Glutamatergic neuron (in vitro differentiated cells): Measurements from ENCODE around the gene TGFBR3. TPM values are rescaled to one million over a fixed set of nuclear protein-coding genes. Genes with fewer than 3 reads are reported as not detected.

Experiments
- DNase-seq: peaks from one replicate; pipeline ENCODE4 v3.0.0; 2022
- H3K27ac Mint-ChIP-seq: one replicate; pipeline ENCODE4 v1.8.0; 2020; ENCODE audit warnings: mild to moderate bottlenecking, mixed read lengths, inconsistent platforms; ENCODE audit not compliant: unreplicated experiment
- H3K27me3 Mint-ChIP-seq: one replicate; pipeline ENCODE4 v1.8.0; 2020; ENCODE audit warnings: mild to moderate bottlenecking, moderate library complexity, mixed read lengths, inconsistent platforms; ENCODE audit not compliant: unreplicated experiment
- H3K36me3 Mint-ChIP-seq: one replicate; pipeline ENCODE4 v1.8.0; 2020; ENCODE audit warnings: mild to moderate bottlenecking, mixed read lengths, inconsistent platforms; ENCODE audit not compliant: unreplicated experiment
- H3K4me1 Mint-ChIP-seq: one replicate; pipeline ENCODE4 v1.8.0; 2020; ENCODE audit warnings: mild to moderate bottlenecking, low read depth, mixed read lengths, inconsistent platforms; ENCODE audit not compliant: unreplicated experiment
- H3K4me3 Mint-ChIP-seq: one replicate; pipeline ENCODE4 v1.8.0; 2020; ENCODE audit warnings: mild to moderate bottlenecking, mixed read lengths, inconsistent platforms; ENCODE audit not compliant: unreplicated experiment
- H3K9me3 Mint-ChIP-seq: one replicate; pipeline ENCODE4 v1.8.0; 2020; ENCODE audit warnings: mild to moderate bottlenecking, moderate library complexity, mixed read lengths, inconsistent platforms; ENCODE audit not compliant: unreplicated experiment
- total RNA-seq: library from RNA; stranded (reverse); fragmentation: NEBNext Ultra II Directional; extraction: Animal tissue kit (Norgen Biotek cat#: 25700); gene quantifications from one replicate; pipeline ENCODE4 v1.2.1, GENCODE V29; 2021; ENCODE audit not compliant: unreplicated experiment
- TF ChIP-seq, protein P1 (sequence below): fragments of 200-600 bp; sonication (generic); IDR thresholded peaks from one replicate; pipeline ENCODE4 v1.5.0; 2021; ENCODE audit not compliant: partially characterized antibody, unreplicated experiment

The TGFBR3 gene
- total RNA-seq, 1 donor from 2014 or later = 0.98 TPM

GRCh38 chr1:91645031-91645430, 240.9 kb downstream of the TGFBR3 start:
- Mint-ChIP-seq H3K4me3 (no peak overlapping the region), H3K27ac (no peak overlapping the region), H3K9me3 (peaks cover 2% of the 10 kb centered on the region), H3K36me3 (peaks cover 18% of the 10 kb centered on the region), H3K27me3 (peaks cover 3% of the 10 kb centered on the region), H3K4me1 (no peaks in the 10 kb centered on the region)
- no peak for DNase-seq
- TF ChIP-seq, protein P1, sequence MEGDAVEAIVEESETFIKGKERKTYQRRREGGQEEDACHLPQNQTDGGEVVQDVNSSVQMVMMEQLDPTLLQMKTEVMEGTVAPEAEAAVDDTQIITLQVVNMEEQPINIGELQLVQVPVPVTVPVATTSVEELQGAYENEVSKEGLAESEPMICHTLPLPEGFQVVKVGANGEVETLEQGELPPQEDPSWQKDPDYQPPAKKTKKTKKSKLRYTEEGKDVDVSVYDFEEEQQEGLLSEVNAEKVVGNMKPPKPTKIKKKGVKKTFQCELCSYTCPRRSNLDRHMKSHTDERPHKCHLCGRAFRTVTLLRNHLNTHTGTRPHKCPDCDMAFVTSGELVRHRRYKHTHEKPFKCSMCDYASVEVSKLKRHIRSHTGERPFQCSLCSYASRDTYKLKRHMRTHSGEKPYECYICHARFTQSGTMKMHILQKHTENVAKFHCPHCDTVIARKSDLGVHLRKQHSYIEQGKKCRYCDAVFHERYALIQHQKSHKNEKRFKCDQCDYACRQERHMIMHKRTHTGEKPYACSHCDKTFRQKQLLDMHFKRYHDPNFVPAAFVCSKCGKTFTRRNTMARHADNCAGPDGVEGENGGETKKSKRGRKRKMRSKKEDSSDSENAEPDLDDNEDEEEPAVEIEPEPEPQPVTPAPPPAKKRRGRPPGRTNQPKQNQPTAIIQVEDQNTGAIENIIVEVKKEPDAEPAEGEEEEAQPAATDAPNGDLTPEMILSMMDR = no peak

GRCh38 chr1:91643431-91643830, 242.5 kb downstream of the TGFBR3 start:
- TF ChIP-seq, protein P1 = no peak
- no peak for DNase-seq
- Mint-ChIP-seq H3K36me3 (peaks cover 18% of the 10 kb centered on the region), H3K4me3 (no peak overlapping the region), H3K27ac (no peak overlapping the region), H3K9me3 (peaks cover 2% of the 10 kb centered on the region), H3K4me1 (no peaks in the 10 kb centered on the region), H3K27me3 (no peaks in the 10 kb centered on the region)

DNA sequence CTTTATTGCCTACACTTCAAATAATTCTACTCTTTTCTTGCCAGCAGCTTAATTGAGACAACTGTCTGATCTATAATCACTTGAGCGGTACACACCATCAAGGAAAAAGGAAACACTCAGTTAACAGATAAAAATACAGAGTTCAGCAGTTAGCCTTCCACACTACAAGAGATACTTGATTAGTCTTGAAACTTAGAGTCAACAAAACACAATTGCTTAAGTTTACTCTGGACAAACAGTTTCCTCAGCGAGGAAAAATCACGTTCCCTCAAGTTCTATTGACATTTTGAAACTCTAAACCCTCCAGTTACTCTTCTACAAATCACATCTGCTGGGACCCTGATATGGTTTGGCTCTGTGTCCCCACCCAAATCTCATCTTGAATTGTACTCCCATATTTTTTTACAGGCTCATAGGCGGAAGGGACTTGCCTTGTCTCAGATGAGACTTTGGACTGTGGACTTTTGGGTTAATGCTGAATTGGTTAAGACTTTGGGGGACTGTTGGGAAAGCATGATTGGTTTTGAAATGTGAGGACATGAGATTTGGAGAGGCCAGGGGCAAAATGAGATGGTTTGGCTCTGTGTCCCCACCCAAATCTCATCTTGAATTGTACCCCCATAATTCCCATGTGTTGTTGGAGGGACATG, 244.9 kb downstream of the TGFBR3 start:
- H3K27ac Mint-ChIP-seq = no peak overlapping the region
- peaks cover 2% of the 10 kb centered on the region for H3K9me3 Mint-ChIP-seq
- TF ChIP-seq, protein P1 = no peak
- H3K4me3 Mint-ChIP-seq = no peak overlapping the region
- H3K4me1 Mint-ChIP-seq = no peaks in the 10 kb centered on the region
- no peak for DNase-seq
- peaks cover 18% of the 10 kb centered on the region for H3K36me3 Mint-ChIP-seq
- H3K27me3 Mint-ChIP-seq = no peaks in the 10 kb centered on the region

DNA sequence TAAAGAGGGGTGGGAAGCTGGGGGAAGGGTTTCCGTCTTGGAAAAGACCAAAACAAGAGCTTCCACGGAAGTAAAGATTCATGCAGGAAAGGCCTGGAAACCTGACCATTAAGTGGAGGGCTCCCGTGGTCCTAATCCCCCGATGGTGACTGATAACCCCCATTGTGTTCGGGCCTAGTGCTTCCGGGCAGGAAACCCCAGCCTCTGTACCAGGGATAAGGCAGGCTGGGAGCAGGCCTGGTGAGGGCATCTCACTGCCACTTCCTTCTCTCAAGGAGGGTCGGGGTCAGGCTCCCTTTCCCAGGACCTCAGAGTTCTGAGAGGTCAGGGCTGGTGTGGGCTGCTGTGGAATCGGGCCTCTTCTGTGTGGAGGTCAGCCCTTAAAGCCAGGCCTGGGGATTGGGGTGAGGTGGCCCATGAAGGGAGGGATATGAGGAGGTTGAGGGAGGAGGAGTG, 248.4 kb downstream of the TGFBR3 start:
- TF ChIP-seq, protein P1 = no peak
- Mint-ChIP-seq H3K4me3 (no peak overlapping the region), H3K36me3 (peaks cover 13% of the 10 kb centered on the region), H3K27me3 (peaks cover 3% of the 10 kb centered on the region), H3K4me1 (no peaks in the 10 kb centered on the region), H3K27ac (no peak overlapping the region), H3K9me3 (peaks cover 4% of the 10 kb centered on the region)
- no peak for DNase-seq

DNA sequence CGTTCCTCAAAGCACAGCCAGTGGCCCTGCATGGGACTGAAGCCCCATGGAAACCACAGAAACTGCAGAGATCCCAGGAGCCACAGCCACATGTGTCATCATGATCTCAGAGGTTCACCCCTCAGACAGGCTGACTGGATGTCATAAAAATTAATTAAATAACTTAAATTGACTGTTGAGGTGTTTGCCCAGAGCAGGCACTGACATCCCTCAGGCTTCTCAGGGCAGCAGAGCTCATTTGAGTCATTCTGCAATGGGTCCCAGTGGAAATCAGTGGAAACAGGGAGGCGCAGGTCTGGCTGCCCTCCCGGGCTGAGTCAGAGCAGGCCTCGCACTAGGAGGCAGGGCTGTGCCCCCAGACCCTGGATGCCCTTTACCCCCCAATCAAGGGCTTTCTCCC, 250.2 kb downstream of the TGFBR3 start:
- DNase-seq = no peak
- Mint-ChIP-seq H3K4me1 (no peaks in the 10 kb centered on the region), H3K27ac (no peak overlapping the region), H3K36me3 (peaks cover 3% of the 10 kb centered on the region), H3K9me3 (peaks cover 2% of the 10 kb centered on the region), H3K27me3 (peaks cover 3% of the 10 kb centered on the region), H3K4me3 (no peak overlapping the region)
- TF ChIP-seq, protein P1 = no peak
